ENCODE measurements around the gene ANP32E. TPM values are rescaled to one million over a fixed set of nuclear protein-coding genes. Genes with fewer than 3 reads are reported as not detected.

ANP32E gene
- total and polyA plus RNA-seq, 2 of the 13 experiments (the other 11 are each of a cell fraction or from before 2014, with no cell fraction given), result 10.3 to 53.0 TPM

DNA sequence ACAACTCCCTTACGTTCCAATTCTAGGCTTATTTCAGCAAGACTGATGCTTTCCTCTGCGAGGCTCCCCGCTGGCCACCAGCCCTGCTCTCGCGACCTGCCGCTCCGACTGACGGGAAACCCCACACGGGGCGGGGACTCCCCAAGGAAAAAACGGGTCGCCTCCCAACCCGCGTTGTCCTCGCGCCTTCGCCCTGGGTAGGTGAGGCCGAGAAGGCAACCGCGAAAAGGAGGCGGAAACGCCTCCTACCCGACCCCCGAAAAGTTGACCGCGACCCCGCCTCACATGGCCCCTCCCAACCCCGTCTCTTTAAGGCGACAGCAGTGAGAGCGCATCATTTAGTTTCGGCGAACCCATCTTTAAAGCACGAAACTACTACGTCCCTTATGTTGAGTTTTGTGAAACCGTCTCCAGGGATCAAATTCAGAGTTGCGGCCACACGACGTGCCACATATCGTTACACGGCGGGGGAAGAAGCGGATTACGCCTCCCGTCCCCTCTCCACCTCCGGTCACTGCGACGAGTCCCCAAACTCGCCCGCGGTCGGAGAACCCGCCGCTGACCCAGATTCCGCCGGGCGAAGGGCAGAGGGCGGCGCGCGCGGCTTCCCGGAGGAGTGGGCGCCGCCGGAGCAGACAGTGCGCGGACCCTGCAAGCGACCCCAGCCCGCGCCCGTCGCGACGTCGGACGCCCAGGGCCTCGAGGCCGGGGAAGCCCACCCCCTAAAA, 1.2 kb downstream of the ANP32E start (continued):
- no peak; the same call in 1 of the 2 replicates for TF ChIP-seq ZNF788 (CRISPR knock-in tag; IDR thresholded peaks at IDR 0.05; ENCODE audit: borderline replicate concordance)
- TF ChIP-seq, protein P1, sequence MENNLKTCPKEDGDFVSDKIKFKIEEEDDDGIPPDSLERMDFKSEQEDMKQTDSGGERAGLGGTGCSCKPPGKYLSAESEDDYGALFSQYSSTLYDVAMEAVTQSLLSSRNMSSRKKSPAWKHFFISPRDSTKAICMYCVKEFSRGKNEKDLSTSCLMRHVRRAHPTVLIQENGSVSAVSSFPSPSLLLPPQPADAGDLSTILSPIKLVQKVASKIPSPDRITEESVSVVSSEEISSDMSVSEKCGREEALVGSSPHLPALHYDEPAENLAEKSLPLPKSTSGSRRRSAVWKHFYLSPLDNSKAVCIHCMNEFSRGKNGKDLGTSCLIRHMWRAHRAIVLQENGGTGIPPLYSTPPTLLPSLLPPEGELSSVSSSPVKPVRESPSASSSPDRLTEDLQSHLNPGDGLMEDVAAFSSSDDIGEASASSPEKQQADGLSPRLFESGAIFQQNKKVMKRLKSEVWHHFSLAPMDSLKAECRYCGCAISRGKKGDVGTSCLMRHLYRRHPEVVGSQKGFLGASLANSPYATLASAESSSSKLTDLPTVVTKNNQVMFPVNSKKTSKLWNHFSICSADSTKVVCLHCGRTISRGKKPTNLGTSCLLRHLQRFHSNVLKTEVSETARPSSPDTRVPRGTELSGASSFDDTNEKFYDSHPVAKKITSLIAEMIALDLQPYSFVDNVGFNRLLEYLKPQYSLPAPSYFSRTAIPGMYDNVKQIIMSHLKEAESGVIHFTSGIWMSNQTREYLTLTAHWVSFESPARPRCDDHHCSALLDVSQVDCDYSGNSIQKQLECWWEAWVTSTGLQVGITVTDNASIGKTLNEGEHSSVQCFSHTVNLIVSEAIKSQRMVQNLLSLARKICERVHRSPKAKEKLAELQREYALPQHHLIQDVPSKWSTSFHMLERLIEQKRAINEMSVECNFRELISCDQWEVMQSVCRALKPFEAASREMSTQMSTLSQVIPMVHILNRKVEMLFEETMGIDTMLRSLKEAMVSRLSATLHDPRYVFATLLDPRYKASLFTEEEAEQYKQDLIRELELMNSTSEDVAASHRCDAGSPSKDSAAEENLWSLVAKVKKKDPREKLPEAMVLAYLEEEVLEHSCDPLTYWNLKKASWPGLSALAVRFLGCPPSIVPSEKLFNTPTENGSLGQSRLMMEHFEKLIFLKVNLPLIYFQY (CRISPR knock-in tag; IDR thresholded peaks at IDR 0.05; ENCODE audit: borderline replicate concordance), result no peak
- TF ChIP-seq KDM2A (CRISPR knock-in tag; IDR thresholded peaks at IDR 0.05; ENCODE audit: borderline replicate concordance, low read depth), result peak; percentile 68
- no peak for TF ChIP-seq CBX1 (IDR thresholded peaks at IDR 0.05; ENCODE audit: low read depth)
- TF ChIP-seq, protein P2, sequence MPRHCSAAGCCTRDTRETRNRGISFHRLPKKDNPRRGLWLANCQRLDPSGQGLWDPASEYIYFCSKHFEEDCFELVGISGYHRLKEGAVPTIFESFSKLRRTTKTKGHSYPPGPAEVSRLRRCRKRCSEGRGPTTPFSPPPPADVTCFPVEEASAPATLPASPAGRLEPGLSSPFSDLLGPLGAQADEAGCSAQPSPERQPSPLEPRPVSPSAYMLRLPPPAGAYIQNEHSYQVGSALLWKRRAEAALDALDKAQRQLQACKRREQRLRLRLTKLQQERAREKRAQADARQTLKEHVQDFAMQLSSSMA (CRISPR knock-in tag; IDR thresholded peaks at IDR 0.05), result 0 out of 2 replicates have a peak, but pooled peaks have one; percentile 51
- TF ChIP-seq ZFP36L2 (CRISPR knock-in tag; IDR thresholded peaks at IDR 0.05), result no peak
- no peak for TF ChIP-seq TOE1 (CRISPR knock-in tag; IDR thresholded peaks at IDR 0.05)
- TF ChIP-seq, protein P3, sequence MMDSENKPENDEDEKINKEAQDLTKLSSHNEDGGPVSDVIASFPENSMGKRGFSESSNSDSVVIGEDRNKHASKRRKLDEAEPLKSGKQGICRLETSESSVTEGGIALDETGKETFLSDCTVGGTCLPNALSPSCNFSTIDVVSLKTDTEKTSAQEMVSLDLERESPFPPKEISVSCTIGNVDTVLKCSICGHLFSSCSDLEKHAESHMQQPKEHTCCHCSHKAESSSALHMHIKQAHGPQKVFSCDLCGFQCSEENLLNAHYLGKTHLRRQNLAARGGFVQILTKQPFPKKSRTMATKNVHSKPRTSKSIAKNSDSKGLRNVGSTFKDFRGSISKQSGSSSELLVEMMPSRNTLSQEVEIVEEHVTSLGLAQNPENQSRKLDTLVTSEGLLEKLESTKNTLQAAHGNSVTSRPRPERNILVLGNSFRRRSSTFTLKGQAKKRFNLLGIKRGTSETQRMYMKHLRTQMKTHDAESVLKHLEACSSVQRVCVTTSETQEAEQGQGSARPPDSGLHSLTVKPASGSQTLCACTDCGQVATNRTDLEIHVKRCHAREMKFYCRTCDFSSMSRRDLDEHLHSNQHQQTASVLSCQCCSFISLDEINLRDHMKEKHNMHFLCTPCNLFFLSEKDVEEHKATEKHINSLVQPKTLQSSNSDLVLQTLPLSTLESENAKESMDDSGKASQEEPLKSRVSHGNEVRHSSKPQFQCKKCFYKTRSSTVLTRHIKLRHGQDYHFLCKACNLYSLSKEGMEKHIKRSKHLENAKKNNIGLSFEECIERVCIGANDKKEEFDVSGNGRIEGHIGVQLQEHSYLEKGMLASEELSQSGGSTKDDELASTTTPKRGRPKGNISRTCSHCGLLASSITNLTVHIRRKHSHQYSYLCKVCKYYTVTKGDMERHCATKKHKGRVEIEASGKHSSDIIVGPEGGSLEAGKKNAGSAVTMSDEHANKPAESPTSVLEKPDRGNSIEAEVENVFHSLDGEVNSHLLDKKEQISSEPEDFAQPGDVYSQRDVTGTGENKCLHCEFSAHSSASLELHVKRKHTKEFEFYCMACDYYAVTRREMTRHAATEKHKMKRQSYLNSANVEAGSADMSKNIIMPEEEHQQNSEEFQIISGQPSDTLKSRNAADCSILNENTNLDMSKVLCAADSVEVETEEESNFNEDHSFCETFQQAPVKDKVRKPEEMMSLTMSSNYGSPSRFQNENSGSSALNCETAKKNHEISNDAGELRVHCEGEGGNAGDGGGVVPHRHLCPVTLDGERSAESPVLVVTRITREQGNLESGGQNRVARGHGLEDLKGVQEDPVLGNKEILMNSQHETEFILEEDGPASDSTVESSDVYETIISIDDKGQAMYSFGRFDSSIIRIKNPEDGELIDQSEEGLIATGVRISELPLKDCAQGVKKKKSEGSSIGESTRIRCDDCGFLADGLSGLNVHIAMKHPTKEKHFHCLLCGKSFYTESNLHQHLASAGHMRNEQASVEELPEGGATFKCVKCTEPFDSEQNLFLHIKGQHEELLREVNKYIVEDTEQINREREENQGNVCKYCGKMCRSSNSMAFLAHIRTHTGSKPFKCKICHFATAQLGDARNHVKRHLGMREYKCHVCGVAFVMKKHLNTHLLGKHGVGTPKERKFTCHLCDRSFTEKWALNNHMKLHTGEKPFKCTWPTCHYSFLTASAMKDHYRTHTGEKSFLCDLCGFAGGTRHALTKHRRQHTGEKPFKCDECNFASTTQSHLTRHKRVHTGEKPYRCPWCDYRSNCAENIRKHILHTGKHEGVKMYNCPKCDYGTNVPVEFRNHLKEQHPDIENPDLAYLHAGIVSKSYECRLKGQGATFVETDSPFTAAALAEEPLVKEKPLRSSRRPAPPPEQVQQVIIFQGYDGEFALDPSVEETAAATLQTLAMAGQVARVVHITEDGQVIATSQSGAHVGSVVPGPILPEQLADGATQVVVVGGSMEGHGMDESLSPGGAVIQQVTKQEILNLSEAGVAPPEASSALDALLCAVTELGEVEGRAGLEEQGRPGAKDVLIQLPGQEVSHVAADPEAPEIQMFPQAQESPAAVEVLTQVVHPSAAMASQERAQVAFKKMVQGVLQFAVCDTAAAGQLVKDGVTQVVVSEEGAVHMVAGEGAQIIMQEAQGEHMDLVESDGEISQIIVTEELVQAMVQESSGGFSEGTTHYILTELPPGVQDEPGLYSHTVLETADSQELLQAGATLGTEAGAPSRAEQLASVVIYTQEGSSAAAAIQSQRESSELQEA (CRISPR knock-in tag; IDR thresholded peaks at IDR 0.05; ENCODE audit: not compliant biosample characterization), result no peak
- TF ChIP-seq NFE2L1 (CRISPR knock-in tag; IDR thresholded peaks at IDR 0.05; ENCODE audit: borderline replicate concordance), result no peak
- no peak for TF ChIP-seq THRA (CRISPR knock-in tag; IDR thresholded peaks at IDR 0.05; ENCODE audit: borderline replicate concordance)
- no peak for TF ChIP-seq FOXO1 (CRISPR knock-in tag; IDR thresholded peaks at IDR 0.05)
